CD4-positive, CD25-positive, alpha-beta regulatory T cell (primary cell): ENCODE measurements around the gene KCTD21. TPM values are rescaled to one million over a fixed set of nuclear protein-coding genes. Genes with fewer than 3 reads are reported as not detected.
A peak's percentile ranks its signal among the peaks of the same experiment; 100 is the strongest.
"Not testable (repeated sequence)": the region's sequence is repeated elsewhere in the genome, so short reads cannot be mapped to it uniquely, and the experiment has no call there.

Experiments
- ATAC-seq, 2 donors: fragments of 150-1000 bp; cut with Tn5 transposase; one replicate each; pipeline ENCODE4 v1.10.0; 2021; ENCODE audit warnings: low read depth in 2 of 2, moderate number of reproducible peaks in 2 of 2, moderate library complexity in 1 of 2
- DNase-seq, 3 donors: peaks; one replicate each; pipeline versions ENCODE4 v3.0.0 to v3.0.0-alpha.2; 2012 to 2022; ENCODE audit warnings: mixed read lengths in 1 of 3
- H3K27ac ChIP-seq: one replicate; pipeline ENCODE4 v1.7.0; 2013; ENCODE audit warnings: mild to moderate bottlenecking, low read length; ENCODE audit not compliant: insufficient read depth, poor library complexity, severe bottlenecking
- H3K27me3 ChIP-seq: one replicate; pipeline ENCODE4 v1.7.0; 2013; ENCODE audit warnings: low read length; ENCODE audit not compliant: control insufficient read depth, insufficient read depth
- H3K36me3 ChIP-seq: one replicate; pipeline ENCODE4 v1.7.0; 2013; ENCODE audit warnings: mild to moderate bottlenecking, low read length, moderate library complexity; ENCODE audit not compliant: control insufficient read depth, insufficient read depth
- H3K4me1 ChIP-seq: 2 replicates; pipeline ENCODE4 v1.7.0; 2013; ENCODE audit warnings: mild to moderate bottlenecking, low read length; ENCODE audit not compliant: insufficient read depth, control insufficient read depth, poor library complexity, severe bottlenecking
- H3K4me3 ChIP-seq: one replicate; pipeline ENCODE4 v1.7.0; 2013; ENCODE audit warnings: low read depth, mild to moderate bottlenecking, low read length, moderate library complexity
- H3K9me3 ChIP-seq, 2 experiments: 1 replicate in 1 of 2; 2 replicates in 1 of 2; pipeline ENCODE4 v1.7.0; 2013; ENCODE audit warnings: low read length in 2 of 2, mild to moderate bottlenecking in 1 of 2, moderate library complexity in 1 of 2; ENCODE audit not compliant: control insufficient read depth in 2 of 2
- H3K27ac Mint-ChIP-seq, 3 donors: one replicate each; pipeline ENCODE4 v1.8.0; 2020 to 2022; ENCODE audit warnings: mild to moderate bottlenecking in 3 of 3, mixed read lengths in 3 of 3, moderate library complexity in 2 of 3
- H3K27me3 Mint-ChIP-seq: one replicate; pipeline ENCODE4 v1.8.0; 2022; ENCODE audit warnings: mild to moderate bottlenecking, mixed read lengths
- H3K36me3 Mint-ChIP-seq: one replicate; pipeline ENCODE4 v1.8.0; 2020; ENCODE audit warnings: mixed read lengths
- H3K4me1 Mint-ChIP-seq, 4 donors: one replicate each; pipeline ENCODE4 v1.8.0; 2020 to 2022; ENCODE audit warnings: mixed read lengths in 4 of 4, mild to moderate bottlenecking in 1 of 4
- H3K4me3 Mint-ChIP-seq, 4 donors: one replicate each; pipeline ENCODE4 v1.8.0; 2020 to 2022; ENCODE audit warnings: mild to moderate bottlenecking in 4 of 4, mixed read lengths in 4 of 4, moderate library complexity in 3 of 4
- H3K9me3 Mint-ChIP-seq, 7 donors: one replicate each; pipeline ENCODE4 v1.8.0; 2020 to 2022; ENCODE audit warnings: mixed read lengths in 7 of 7, mild to moderate bottlenecking in 3 of 7, moderate library complexity in 2 of 7
- polyA plus RNA-seq, 4 donors: library from polyadenylated mRNA; unstranded; fragments of 300-500 nt; fragmentation: Illumina TruSeq; gene quantifications; one replicate each; pipeline ENCODE4 v1.2.3, GENCODE V29; 2021
- total RNA-seq: library from RNA; stranded (reverse); gene quantifications from one replicate; pipeline ENCODE4 v1.2.3, GENCODE V29; 2022

Gene KCTD21
- total and polyA plus RNA-seq, 5 donors from 2014 or later, result 1.4 to 3.8 (median 3.2) TPM

DNA sequence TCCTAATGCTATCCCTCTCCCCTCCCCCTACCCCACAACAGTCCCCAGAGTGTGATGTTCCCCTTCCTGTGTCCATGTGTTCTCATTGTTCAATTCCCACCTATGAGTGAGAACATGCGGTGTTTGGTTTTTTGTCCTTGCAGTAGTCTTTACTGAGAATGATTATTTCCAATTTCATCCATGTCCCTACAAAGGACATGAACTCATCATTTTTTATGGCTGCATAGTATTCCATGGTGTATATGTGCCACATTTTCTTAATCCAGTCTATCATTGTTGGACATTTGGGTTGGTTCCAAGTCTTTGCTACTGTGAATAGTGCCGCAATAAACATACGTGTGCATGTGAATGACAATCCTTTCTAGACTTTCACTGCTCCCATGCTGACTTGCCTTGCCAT, 12.6 kb downstream of the KCTD21 start:
- not testable (repeated sequence) for H3K4me1 ChIP-seq, H3K27me3 ChIP-seq, ATAC-seq, H3K4me3 Mint-ChIP-seq, DNase-seq, H3K9me3 ChIP-seq, H3K4me3 ChIP-seq, H3K27ac ChIP-seq, H3K27me3 Mint-ChIP-seq, H3K9me3 Mint-ChIP-seq
- peaks cover 55% of the 10 kb centered on the region for H3K36me3 Mint-ChIP-seq
- peaks cover 14% of the 10 kb centered on the region for H3K36me3 ChIP-seq
- H3K27ac Mint-ChIP-seq, result peak overlapping the region in 1 of 3 donors; percentile 82
- peaks cover 4 to 13% (median 5%) of the 10 kb centered on the region in 4 donors for H3K4me1 Mint-ChIP-seq

GRCh38 chr11:78171951-78172350, 16.5 kb downstream of the KCTD21 start:
- no peak overlapping the region for H3K4me3 ChIP-seq
- H3K36me3 ChIP-seq, result peaks cover 13% of the 10 kb centered on the region
- no peaks in the 10 kb centered on the region for H3K27me3 ChIP-seq
- Mint-ChIP-seq H3K4me1 (peaks cover 0 to 5% (median 1%) of the 10 kb centered on the region in 4 donors), H3K4me3 (no peak overlapping the region), H3K27me3 (no peaks in the 10 kb centered on the region), H3K9me3 (peaks cover 0 to 4% (median 0%) of the 10 kb centered on the region in 7 donors), H3K36me3 (peaks cover 44% of the 10 kb centered on the region), H3K27ac (no peak overlapping the region)
- no peaks in the 10 kb centered on the region for H3K4me1 ChIP-seq
- no peak for ATAC-seq
- H3K9me3 ChIP-seq, result no peaks in the 10 kb centered on the region
- DNase-seq, result no peak
- no peak overlapping the region for H3K27ac ChIP-seq

GRCh38 chr11:78170874-78171549, 17.4 kb downstream of the KCTD21 start:
- Mint-ChIP-seq H3K36me3 (peaks cover 35% of the 10 kb centered on the region), H3K4me3 (no peak overlapping the region), H3K4me1 (peaks cover 0 to 5% (median 1%) of the 10 kb centered on the region in 4 donors), H3K9me3 (peaks cover 0 to under 1% (median 0%) of the 10 kb centered on the region in 7 donors), H3K27ac (no peak overlapping the region), H3K27me3 (no peaks in the 10 kb centered on the region)
- no peak overlapping the region for H3K27ac ChIP-seq
- DNase-seq (no peak), ATAC-seq (no peak)
- H3K36me3 ChIP-seq, result peaks cover 10% of the 10 kb centered on the region
- no peak overlapping the region for H3K4me3 ChIP-seq
- H3K4me1 ChIP-seq, result no peaks in the 10 kb centered on the region
- H3K27me3 ChIP-seq, result no peaks in the 10 kb centered on the region
- H3K9me3 ChIP-seq, result no peaks in the 10 kb centered on the region

GRCh38 chr11:78170413-78170812, 18.0 kb downstream of the KCTD21 start:
- peaks cover 0 to 5% (median 1%) of the 10 kb centered on the region in 4 donors for H3K4me1 Mint-ChIP-seq
- ATAC-seq (no peak), DNase-seq (no peak)
- no peaks in the 10 kb centered on the region for H3K27me3 Mint-ChIP-seq
- H3K4me3 Mint-ChIP-seq, result no peak overlapping the region
- no peaks in the 10 kb centered on the region for H3K9me3 Mint-ChIP-seq
- H3K27me3 ChIP-seq, result no peaks in the 10 kb centered on the region
- H3K27ac ChIP-seq, result no peak overlapping the region
- no peak overlapping the region for H3K27ac Mint-ChIP-seq
- H3K9me3 ChIP-seq, result no peaks in the 10 kb centered on the region
- H3K4me1 ChIP-seq, result no peaks in the 10 kb centered on the region
- peaks cover 32% of the 10 kb centered on the region for H3K36me3 Mint-ChIP-seq
- peaks cover 10% of the 10 kb centered on the region for H3K36me3 ChIP-seq
- H3K4me3 ChIP-seq, result no peak overlapping the region

GRCh38 chr11:78168539-78169477, 19.6 kb downstream of the KCTD21 start:
- no peak for DNase-seq
- peaks cover 8% of the 10 kb centered on the region for H3K36me3 ChIP-seq
- no peak overlapping the region for H3K4me3 ChIP-seq
- Mint-ChIP-seq H3K9me3 (no peaks in the 10 kb centered on the region), H3K4me1 (no peaks in the 10 kb centered on the region), H3K27ac (peak overlapping the region in 2 of 3 donors; percentile 25 to 61), H3K27me3 (no peaks in the 10 kb centered on the region), H3K4me3 (no peak overlapping the region), H3K36me3 (peaks cover 22% of the 10 kb centered on the region)
- H3K27ac ChIP-seq, result no peak overlapping the region
- H3K9me3 ChIP-seq, result no peaks in the 10 kb centered on the region
- H3K4me1 ChIP-seq, result no peaks in the 10 kb centered on the region
- ATAC-seq, result no peak
- no peaks in the 10 kb centered on the region for H3K27me3 ChIP-seq

- Histone ChIP-seq H3K4me3 (no peak overlapping the region), H3K27ac (no peak overlapping the region), H3K4me1 (no peaks in the 10 kb centered on the region), H3K36me3 (no peaks in the 10 kb centered on the region), H3K9me3 (no peaks in the 10 kb centered on the region), H3K27me3 (no peaks in the 10 kb centered on the region)
- H3K36me3 Mint-ChIP-seq, result peaks cover 4% of the 10 kb centered on the region
- ATAC-seq (no peak), DNase-seq (no peak)
- H3K27me3 Mint-ChIP-seq, result no peaks in the 10 kb centered on the region
- H3K9me3 Mint-ChIP-seq, result no peaks in the 10 kb centered on the region
- no peaks in the 10 kb centered on the region for H3K4me1 Mint-ChIP-seq
- H3K4me3 Mint-ChIP-seq, result no peak overlapping the region
- no peak overlapping the region for H3K27ac Mint-ChIP-seq
Measured at GRCh38 chr11:78166855-78167469, 21.5 kb downstream of the KCTD21 start.

DNA sequence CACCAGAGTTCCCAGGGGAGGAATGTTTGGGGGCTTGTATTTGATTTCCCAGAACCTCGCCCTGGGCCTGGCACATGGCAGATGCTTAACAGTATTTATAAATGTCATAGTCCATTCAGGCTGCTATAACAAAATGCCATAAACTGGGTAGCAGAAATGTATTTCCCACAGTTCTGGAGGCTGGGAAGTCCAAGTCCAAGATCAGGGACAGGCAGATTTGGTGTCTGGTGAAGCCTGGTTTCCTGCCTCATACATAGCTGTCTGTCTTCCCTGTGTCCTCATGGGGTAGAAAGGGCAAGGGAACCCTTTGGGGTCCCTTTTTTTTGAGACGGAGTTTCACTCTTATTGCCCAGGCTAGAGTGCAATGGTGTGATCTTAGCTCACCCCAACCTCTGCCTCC, 24.0 kb downstream of the KCTD21 start:
- no peaks in the 10 kb centered on the region for H3K9me3 Mint-ChIP-seq
- H3K4me3 Mint-ChIP-seq, result no peak overlapping the region
- no peaks in the 10 kb centered on the region for H3K4me1 ChIP-seq
- H3K27me3 ChIP-seq, result no peaks in the 10 kb centered on the region
- no peaks in the 10 kb centered on the region for H3K36me3 Mint-ChIP-seq
- H3K27ac Mint-ChIP-seq, result no peak overlapping the region
- no peak overlapping the region for H3K27ac ChIP-seq
- ATAC-seq (no peak), DNase-seq (no peak)
- H3K4me1 Mint-ChIP-seq, result no peaks in the 10 kb centered on the region
- H3K4me3 ChIP-seq, result no peak overlapping the region
- no peaks in the 10 kb centered on the region for H3K27me3 Mint-ChIP-seq
- H3K36me3 ChIP-seq, result no peaks in the 10 kb centered on the region
- H3K9me3 ChIP-seq, result no peaks in the 10 kb centered on the region
